Stimulated activated CD4-positive, alpha-beta T cell treated with anti-CD3 and anti-CD28 coated beads, Interleukin-4, amount 100 ng/mL, for 24 hours (primary cell): ENCODE results near the gene IFI16.

ENCODE experiments used
- DNase-seq: peaks from one replicate; pipeline ENCODE4 v3.0.0-alpha.2; 2020

Gene IFI16

GRCh38 chr1:159066108-159066507, 56.4 kb downstream of the IFI16 start:
- no peak for DNase-seq

- no peak for DNase-seq
Measured at GRCh38 chr1:159067699-159068621, 58.3 kb downstream of the IFI16 start.

GRCh38 chr1:159068886-159069285, 59.2 kb downstream of the IFI16 start:
- DNase-seq, result no peak

- DNase-seq, result no peak
Measured at GRCh38 chr1:159071970-159072582, 62.4 kb downstream of the IFI16 start.

- DNase-seq, result peak; percentile 74
Measured at GRCh38 chr1:159076438-159077119, 66.9 kb downstream of the IFI16 start, which contains the start of gene AIM2. Gene AIM2 (minus strand): TSS chr1:159076766. CDS start chr1:159073499, 3,267 bp downstream.

GRCh38 chr1:159077120-159077961, 67.6 kb downstream of the IFI16 start:
- DNase-seq, result peak; percentile 96

GRCh38 chr1:159079525-159079924, 69.8 kb downstream of the IFI16 start:
- DNase-seq, result no peak

- DNase-seq, result no peak
Measured at GRCh38 chr1:159081626-159082025, 71.9 kb downstream of the IFI16 start.

GRCh38 chr1:159083013-159083412, 73.3 kb downstream of the IFI16 start:
- no peak for DNase-seq

GRCh38 chr1:159084152-159084551, 74.4 kb downstream of the IFI16 start:
- DNase-seq, result no peak

GRCh38 chr1:159084867-159085266, 75.2 kb downstream of the IFI16 start:
- no peak for DNase-seq

GRCh38 chr1:159088050-159088449, 78.3 kb downstream of the IFI16 start:
- no peak for DNase-seq

- DNase-seq, result no peak
Measured at GRCh38 chr1:159088546-159089183, 79.0 kb downstream of the IFI16 start.

GRCh38 chr1:159089184-159089791, 79.6 kb downstream of the IFI16 start:
- no peak for DNase-seq

- DNase-seq, result no peak
Measured at GRCh38 chr1:159090286-159091179, 80.8 kb downstream of the IFI16 start.

GRCh38 chr1:159091180-159091560, 81.5 kb downstream of the IFI16 start:
- no peak for DNase-seq

- no peak for DNase-seq
Measured at GRCh38 chr1:159091607-159092031, 81.9 kb downstream of the IFI16 start.

GRCh38 chr1:159092036-159092760, 82.5 kb downstream of the IFI16 start:
- DNase-seq, result no peak

- DNase-seq, result no peak
Measured at GRCh38 chr1:159098596-159098995, 88.9 kb downstream of the IFI16 start.

GRCh38 chr1:159100589-159100988, 90.9 kb downstream of the IFI16 start:
- no peak for DNase-seq
